Panc1 (cell line): ENCODE data around the gene ZKSCAN1. TPM values are rescaled to one million over a fixed set of nuclear protein-coding genes. Genes with fewer than 3 reads are reported as not detected.

ENCODE experiments used
- ATAC-seq: fragments of 200-7000 bp; cut with Tn5 transposase; 2 replicates; pipeline ENCODE4 v1.9.1; 2020; ENCODE audit warnings: mild to moderate bottlenecking, moderate library complexity
- BruUV-seq: library from RNA; stranded (reverse); fragments of 400-500 nt; replicated peaks from 2 replicates; lab custom pipeline; 2021; lab: Mats Ljungman, UMichigan
- CTCF ChIA-PET: fragments of 300-600 bp; sonication (Branson Sonifier 250); formaldehyde crosslinking; loops from one replicate; lab custom pipeline; 2022; ENCODE audit warnings: antibody characterized with exemption; lab: Charles Lee
- POLR2A ChIA-PET: fragments of 300-600 bp; sonication (Branson Sonifier 250); formaldehyde crosslinking; loops from one replicate; lab custom pipeline; 2022; ENCODE audit warnings: antibody characterized with exemption; lab: Charles Lee
- DNase-seq: peaks from one replicate; pipeline ENCODE4 v3.0.0-alpha.2; 2010; ENCODE audit warnings: low read depth, low spot score
- H3K27ac ChIP-seq: 2 replicates; pipeline ENCODE4 v1.5.1; 2011; ENCODE audit warnings: mild to moderate bottlenecking, low read length, inconsistent platforms
- H3K27me3 ChIP-seq: fragments of 200-500 bp; sonication (Bioruptor generic); 2 replicates; pipeline ENCODE4 v1.6.0; 2014; ENCODE audit warnings: low read length, inconsistent platforms; ENCODE audit not compliant: control insufficient read depth, insufficient read depth
- H3K36me3 ChIP-seq: fragments of 200-500 bp; sonication (Bioruptor generic); 2 replicates; pipeline ENCODE4 v1.5.1; 2014; ENCODE audit warnings: inconsistent platforms, mild to moderate bottlenecking, low read length, moderate library complexity; ENCODE audit not compliant: control insufficient read depth, insufficient read depth
- H3K4me1 ChIP-seq: 2 replicates; pipeline ENCODE4 v1.5.1; 2011; ENCODE audit warnings: inconsistent platforms, mild to moderate bottlenecking, low read length, moderate library complexity; ENCODE audit not compliant: control insufficient read depth, insufficient read depth
- H3K4me3 ChIP-seq, 2 experiments: 2 replicates each; pipeline ENCODE4 v1.5.1; 2011 to 2012; ENCODE audit warnings: low read depth in 2 of 2, low read length in 2 of 2, mild to moderate bottlenecking in 2 of 2, inconsistent platforms in 1 of 2, moderate library complexity in 1 of 2
- H3K9me3 ChIP-seq: fragments of 200-500 bp; sonication (Bioruptor generic); 2 replicates; pipeline ENCODE4 v1.5.1; 2014; ENCODE audit warnings: low read depth, mild to moderate bottlenecking, inconsistent platforms, low read length, moderate library complexity; ENCODE audit not compliant: control insufficient read depth, insufficient read depth
- POLR2AphosphoS5 ChIP-seq: IDR thresholded peaks from 2 replicates; pipeline ENCODE4 v1.6.1; 2012; ENCODE audit warnings: mild to moderate bottlenecking, low read depth, low read length, moderate library complexity
- SIN3A ChIP-seq: IDR thresholded peaks from 2 replicates; pipeline ENCODE4 v1.6.1; 2012; ENCODE audit warnings: low read depth, mild to moderate bottlenecking, low read length, moderate library complexity, borderline replicate concordance; ENCODE audit not compliant: insufficient read depth
- TCF7L2 ChIP-seq: IDR thresholded peaks from 2 replicates; pipeline ENCODE4 v1.6.1; 2011; ENCODE audit warnings: mild to moderate bottlenecking, low read depth, low read length, inconsistent platforms
- in situ Hi-C: cut with HindIII; loops from 2 replicates; pipeline ENCODE4 v1.10.0; 2016; ENCODE audit warnings: low sequenced_read_pairs, low pct_unique_long_range_greater_than_20kb
- intact Hi-C: fragments of 100-400 bp; cut with micrococcal nuclease; formaldehyde crosslinking; loops from one replicate; pipeline ENCODE4 v1.10.0; 2022; ENCODE audit not compliant: unreplicated experiment
- total RNA-seq: library from RNA; stranded (reverse); gene quantifications from one replicate; pipeline ENCODE4 v1.2.1, GENCODE V29; 2021; ENCODE audit not compliant: unreplicated experiment
- TF ChIP-seq, protein P1 (sequence below), 2 experiments: IDR thresholded peaks; 2 replicates each; pipeline ENCODE4 v1.6.1; 2011 to 2012; ENCODE audit warnings: low read depth in 2 of 2, control low read depth in 1 of 2, low read length in 1 of 2, mild to moderate bottlenecking in 1 of 2, moderate library complexity in 1 of 2; ENCODE audit not compliant: insufficient read depth in 1 of 2
- TF ChIP-seq, protein P2 (sequence below): fragments of 450-650 bp; IDR thresholded peaks from 2 replicates; pipeline ENCODE4 v1.5.1; 2017; ENCODE audit warnings: mild to moderate bottlenecking

The ZKSCAN1 gene
- total RNA-seq, 1 experiment from 2014 or later: 55.5 TPM

DNA sequence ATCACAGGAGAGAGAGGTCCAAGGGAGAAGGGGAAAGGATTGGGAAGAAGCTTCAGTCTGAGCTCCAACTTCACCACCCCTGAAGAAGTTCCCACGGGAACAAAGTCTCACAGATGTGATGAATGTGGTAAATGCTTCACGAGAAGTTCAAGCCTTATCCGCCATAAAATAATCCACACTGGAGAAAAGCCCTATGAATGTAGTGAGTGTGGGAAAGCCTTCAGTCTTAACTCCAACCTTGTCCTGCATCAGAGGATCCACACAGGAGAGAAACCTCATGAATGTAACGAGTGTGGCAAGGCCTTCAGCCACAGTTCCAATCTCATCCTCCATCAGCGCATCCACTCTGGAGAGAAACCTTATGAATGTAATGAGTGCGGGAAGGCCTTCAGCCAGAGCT is 18.1 kb downstream of the ZKSCAN1 start:
- intact Hi-C loops (no loop called here), in situ Hi-C loops (no loop called here)
- no peak for ATAC-seq
- Histone ChIP-seq H3K36me3 (peaks cover 3% of the 10 kb centered on the region; the same call in 1 of the 2 replicates), H3K4me3 (no peak overlapping the region), H3K4me1 (no peaks in the 10 kb centered on the region), H3K27me3 (no peaks in the 10 kb centered on the region), H3K9me3 (peaks cover 13% of the 10 kb centered on the region; the same call in 1 of the 2 replicates), H3K27ac (no peak overlapping the region)
- ChIA-PET CTCF (no interaction called here), POLR2A (interaction anchor here (0.7 kb wide), 1 partner anchor 16 kb away, joined by 5 read pairs; no protein-coding TSS in a partner anchor)
- TF ChIP-seq, protein P1, sequence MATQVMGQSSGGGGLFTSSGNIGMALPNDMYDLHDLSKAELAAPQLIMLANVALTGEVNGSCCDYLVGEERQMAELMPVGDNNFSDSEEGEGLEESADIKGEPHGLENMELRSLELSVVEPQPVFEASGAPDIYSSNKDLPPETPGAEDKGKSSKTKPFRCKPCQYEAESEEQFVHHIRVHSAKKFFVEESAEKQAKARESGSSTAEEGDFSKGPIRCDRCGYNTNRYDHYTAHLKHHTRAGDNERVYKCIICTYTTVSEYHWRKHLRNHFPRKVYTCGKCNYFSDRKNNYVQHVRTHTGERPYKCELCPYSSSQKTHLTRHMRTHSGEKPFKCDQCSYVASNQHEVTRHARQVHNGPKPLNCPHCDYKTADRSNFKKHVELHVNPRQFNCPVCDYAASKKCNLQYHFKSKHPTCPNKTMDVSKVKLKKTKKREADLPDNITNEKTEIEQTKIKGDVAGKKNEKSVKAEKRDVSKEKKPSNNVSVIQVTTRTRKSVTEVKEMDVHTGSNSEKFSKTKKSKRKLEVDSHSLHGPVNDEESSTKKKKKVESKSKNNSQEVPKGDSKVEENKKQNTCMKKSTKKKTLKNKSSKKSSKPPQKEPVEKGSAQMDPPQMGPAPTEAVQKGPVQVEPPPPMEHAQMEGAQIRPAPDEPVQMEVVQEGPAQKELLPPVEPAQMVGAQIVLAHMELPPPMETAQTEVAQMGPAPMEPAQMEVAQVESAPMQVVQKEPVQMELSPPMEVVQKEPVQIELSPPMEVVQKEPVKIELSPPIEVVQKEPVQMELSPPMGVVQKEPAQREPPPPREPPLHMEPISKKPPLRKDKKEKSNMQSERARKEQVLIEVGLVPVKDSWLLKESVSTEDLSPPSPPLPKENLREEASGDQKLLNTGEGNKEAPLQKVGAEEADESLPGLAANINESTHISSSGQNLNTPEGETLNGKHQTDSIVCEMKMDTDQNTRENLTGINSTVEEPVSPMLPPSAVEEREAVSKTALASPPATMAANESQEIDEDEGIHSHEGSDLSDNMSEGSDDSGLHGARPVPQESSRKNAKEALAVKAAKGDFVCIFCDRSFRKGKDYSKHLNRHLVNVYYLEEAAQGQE (IDR thresholded peaks at IDR 0.05; ENCODE audit: insufficient read depth in 1 of 2, low read depth in 2 of 2, low read length in 1 of 2): no peak
- TF ChIP-seq POLR2AphosphoS5: no peak
- no peak for TF ChIP-seq SIN3A
- TF ChIP-seq TCF7L2: no peak
- TF ChIP-seq, protein P2, sequence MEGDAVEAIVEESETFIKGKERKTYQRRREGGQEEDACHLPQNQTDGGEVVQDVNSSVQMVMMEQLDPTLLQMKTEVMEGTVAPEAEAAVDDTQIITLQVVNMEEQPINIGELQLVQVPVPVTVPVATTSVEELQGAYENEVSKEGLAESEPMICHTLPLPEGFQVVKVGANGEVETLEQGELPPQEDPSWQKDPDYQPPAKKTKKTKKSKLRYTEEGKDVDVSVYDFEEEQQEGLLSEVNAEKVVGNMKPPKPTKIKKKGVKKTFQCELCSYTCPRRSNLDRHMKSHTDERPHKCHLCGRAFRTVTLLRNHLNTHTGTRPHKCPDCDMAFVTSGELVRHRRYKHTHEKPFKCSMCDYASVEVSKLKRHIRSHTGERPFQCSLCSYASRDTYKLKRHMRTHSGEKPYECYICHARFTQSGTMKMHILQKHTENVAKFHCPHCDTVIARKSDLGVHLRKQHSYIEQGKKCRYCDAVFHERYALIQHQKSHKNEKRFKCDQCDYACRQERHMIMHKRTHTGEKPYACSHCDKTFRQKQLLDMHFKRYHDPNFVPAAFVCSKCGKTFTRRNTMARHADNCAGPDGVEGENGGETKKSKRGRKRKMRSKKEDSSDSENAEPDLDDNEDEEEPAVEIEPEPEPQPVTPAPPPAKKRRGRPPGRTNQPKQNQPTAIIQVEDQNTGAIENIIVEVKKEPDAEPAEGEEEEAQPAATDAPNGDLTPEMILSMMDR: no peak
- BruUV-seq: no TSS peak
- no peak for DNase-seq

DNA sequence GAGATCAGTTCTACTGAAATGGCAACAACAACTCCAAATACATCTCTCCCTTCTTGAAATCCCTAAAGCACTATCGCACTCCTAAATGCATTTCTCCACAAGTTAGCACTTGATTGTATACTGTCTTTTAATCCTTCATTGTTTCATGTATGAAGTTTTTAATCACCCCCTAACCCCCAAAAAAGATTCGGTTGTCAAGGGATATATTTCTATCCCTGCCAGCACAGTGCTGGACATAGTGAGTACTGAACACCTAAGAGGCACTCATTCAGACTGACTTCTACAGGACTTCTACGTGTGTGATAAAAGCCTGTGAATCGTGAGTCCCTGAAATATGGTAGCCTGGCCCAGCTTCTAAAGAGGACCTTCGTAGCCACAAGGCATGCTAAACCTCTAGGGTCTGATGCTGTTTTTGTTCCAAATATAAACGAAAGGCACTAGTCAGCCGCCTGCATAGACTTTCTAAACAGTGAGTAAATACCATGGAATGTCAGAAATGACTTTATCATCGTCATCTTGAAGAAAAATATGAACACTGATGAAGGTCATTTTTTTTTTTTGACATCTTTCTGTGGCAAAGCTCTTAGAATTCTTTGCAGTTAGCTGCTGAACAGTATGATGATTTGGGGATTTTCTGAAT is 19.6 kb downstream of the ZKSCAN1 start:
- BruUV-seq: no TSS peak
- H3K4me3 ChIP-seq: no peak overlapping the region
- TF ChIP-seq SIN3A (no peak), TCF7L2 (no peak), POLR2AphosphoS5 (no peak)
- TF ChIP-seq, protein P2: no peak
- TF ChIP-seq, protein P1 (IDR thresholded peaks at IDR 0.05; ENCODE audit: insufficient read depth in 1 of 2, low read depth in 2 of 2, low read length in 1 of 2): no peak
- in situ Hi-C loops (no loop called here), intact Hi-C loops (no loop called here)
- POLR2A ChIA-PET: no interaction called here
- CTCF ChIA-PET: no interaction called here
- no peaks in the 10 kb centered on the region for H3K4me1 ChIP-seq
- ATAC-seq: peak; percentile 42; the same call in 1 of the 2 replicates
- no peak overlapping the region for H3K27ac ChIP-seq
- DNase-seq: no peak
- peaks cover 13% of the 10 kb centered on the region; the same call in 1 of the 2 replicates for H3K9me3 ChIP-seq
- peaks cover 3% of the 10 kb centered on the region; the same call in 1 of the 2 replicates for H3K36me3 ChIP-seq
- no peaks in the 10 kb centered on the region for H3K27me3 ChIP-seq
